Left lung (tissue), 10 donors: Measurements from ENCODE around the gene MGMT. TPM values are rescaled to one million over a fixed set of nuclear protein-coding genes. Genes with fewer than 3 reads are reported as not detected.

Experiments used
- ATAC-seq: fragments of 200-7000 bp; cut with Tn5 transposase; one replicate; pipeline ENCODE4 v1.9.1; 2020; ENCODE audit warnings: moderate library complexity
- DNase-seq, 4 donors: peaks; one replicate each; pipeline ENCODE4 v3.0.0-alpha.2; 2013 to 2020
- H3K27ac ChIP-seq, 2 donors: fragments of 200-600 bp; sonication (generic) in 1 of 2; one replicate each; pipeline versions ENCODE4 v1.5.0 to v1.8.0; 2020 to 2021
- H3K27me3 ChIP-seq, 2 donors: fragments of 200-600 bp; sonication (generic) in 1 of 2; one replicate each; pipeline versions ENCODE4 v1.5.0 to v1.8.0; 2020 to 2021
- H3K36me3 ChIP-seq, 2 donors: fragments of 200-600 bp; sonication (generic) in 1 of 2; one replicate each; pipeline versions ENCODE4 v1.5.0 to v1.8.0; 2020 to 2021
- H3K4me1 ChIP-seq, 2 donors: fragments of 200-600 bp; one replicate each; pipeline ENCODE4 v1.8.0; 2021
- H3K4me3 ChIP-seq, 2 donors: fragments of 200-600 bp; sonication (generic) in 1 of 2; one replicate each; pipeline versions ENCODE4 v1.5.0 to v1.8.0; 2020 to 2021; ENCODE audit warnings: mild to moderate bottlenecking in 1 of 2
- H3K9me3 ChIP-seq, 2 donors: fragments of 200-600 bp; sonication (generic) in 1 of 2; one replicate each; pipeline versions ENCODE4 v1.5.0 to v1.8.0; 2020 to 2021
- intact Hi-C, 2 donors: fragments of 100-400 bp; cut with DNase I; formaldehyde crosslinking; loops; one replicate each; pipeline versions ENCODE4 v1.11.2 to v1.14.2; 2022
- polyA plus RNA-seq, 6 donors: library from polyadenylated mRNA; unstranded; fragments of 120-200 nt; gene quantifications; one replicate each; pipeline ENCODE4 v1.2.1, GENCODE V29; 2013; ENCODE audit not compliant: insufficient read length in 6 of 6
- total RNA-seq, 2 donors: library from RNA; stranded (reverse); fragmentation: NEBNext Ultra II Directional; extraction: Animal tissue kit (Norgen Biotek cat#: 25700); gene quantifications; one replicate each; pipeline ENCODE4 v1.2.1, GENCODE V29; 2021
- TF ChIP-seq, protein P1 (sequence below), 2 donors: fragments of 200-600 bp; sonication (generic) in 1 of 2; IDR thresholded peaks; one replicate each; pipeline versions ENCODE4 v1.5.0 to v1.8.0; 2021; ENCODE audit warnings: antibody characterized with exemption in 2 of 2
- donor health status: DM: no; HTN: yes; CAD: no.
- donor health status: DM: no; HTN: no; CAD: no.

MGMT gene
- total and polyA plus RNA-seq, 8 donors, result 13.1 to 25.5 (median 17.0) TPM

DNA sequence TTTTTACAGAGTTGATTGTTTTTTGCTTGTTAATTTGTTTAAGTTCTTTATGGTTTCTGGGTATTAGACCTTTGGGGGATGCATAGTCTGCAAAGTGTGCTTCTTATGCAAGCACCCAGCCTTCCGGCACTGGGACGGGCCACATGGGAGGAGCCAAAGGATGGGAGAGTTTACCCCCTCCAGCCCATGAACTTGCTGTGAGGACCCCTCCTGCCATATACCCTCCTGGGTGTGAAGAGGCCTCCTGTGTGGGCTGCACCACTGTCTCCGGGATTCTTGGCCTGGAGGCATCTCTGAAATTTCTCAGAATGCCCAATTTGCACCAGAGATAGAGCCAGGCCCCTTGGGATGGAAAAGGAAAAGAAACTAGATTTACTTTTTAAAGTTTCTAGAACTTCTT lies 150.7 kb downstream of the MGMT start:
- Histone ChIP-seq H3K36me3 (no peaks in the 10 kb centered on the region), H3K27me3 (no peaks in the 10 kb centered on the region), H3K9me3 (peaks cover 0 to 2% of the 10 kb centered on the region in 2 donors), H3K4me3 (no peak overlapping the region), H3K4me1 (no peaks in the 10 kb centered on the region), H3K27ac (no peak overlapping the region)
- ATAC-seq (no peak), DNase-seq (no peak)
- intact Hi-C loops, result no loop called here
- TF ChIP-seq, protein P1, sequence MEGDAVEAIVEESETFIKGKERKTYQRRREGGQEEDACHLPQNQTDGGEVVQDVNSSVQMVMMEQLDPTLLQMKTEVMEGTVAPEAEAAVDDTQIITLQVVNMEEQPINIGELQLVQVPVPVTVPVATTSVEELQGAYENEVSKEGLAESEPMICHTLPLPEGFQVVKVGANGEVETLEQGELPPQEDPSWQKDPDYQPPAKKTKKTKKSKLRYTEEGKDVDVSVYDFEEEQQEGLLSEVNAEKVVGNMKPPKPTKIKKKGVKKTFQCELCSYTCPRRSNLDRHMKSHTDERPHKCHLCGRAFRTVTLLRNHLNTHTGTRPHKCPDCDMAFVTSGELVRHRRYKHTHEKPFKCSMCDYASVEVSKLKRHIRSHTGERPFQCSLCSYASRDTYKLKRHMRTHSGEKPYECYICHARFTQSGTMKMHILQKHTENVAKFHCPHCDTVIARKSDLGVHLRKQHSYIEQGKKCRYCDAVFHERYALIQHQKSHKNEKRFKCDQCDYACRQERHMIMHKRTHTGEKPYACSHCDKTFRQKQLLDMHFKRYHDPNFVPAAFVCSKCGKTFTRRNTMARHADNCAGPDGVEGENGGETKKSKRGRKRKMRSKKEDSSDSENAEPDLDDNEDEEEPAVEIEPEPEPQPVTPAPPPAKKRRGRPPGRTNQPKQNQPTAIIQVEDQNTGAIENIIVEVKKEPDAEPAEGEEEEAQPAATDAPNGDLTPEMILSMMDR (IDR thresholded peaks at IDR 0.05), result no peak

GRCh38 chr10:129621062-129621461 lies 154.0 kb downstream of the MGMT start:
- Histone ChIP-seq H3K27me3 (no peaks in the 10 kb centered on the region), H3K4me3 (no peak overlapping the region), H3K36me3 (no peaks in the 10 kb centered on the region), H3K9me3 (peaks cover 0 to 2% of the 10 kb centered on the region in 2 donors), H3K4me1 (no peaks in the 10 kb centered on the region), H3K27ac (no peak overlapping the region)
- ATAC-seq, result no peak
- DNase-seq, result no peak
- intact Hi-C loops, result no loop called here
- TF ChIP-seq, protein P1 (IDR thresholded peaks at IDR 0.05), result no peak

DNA sequence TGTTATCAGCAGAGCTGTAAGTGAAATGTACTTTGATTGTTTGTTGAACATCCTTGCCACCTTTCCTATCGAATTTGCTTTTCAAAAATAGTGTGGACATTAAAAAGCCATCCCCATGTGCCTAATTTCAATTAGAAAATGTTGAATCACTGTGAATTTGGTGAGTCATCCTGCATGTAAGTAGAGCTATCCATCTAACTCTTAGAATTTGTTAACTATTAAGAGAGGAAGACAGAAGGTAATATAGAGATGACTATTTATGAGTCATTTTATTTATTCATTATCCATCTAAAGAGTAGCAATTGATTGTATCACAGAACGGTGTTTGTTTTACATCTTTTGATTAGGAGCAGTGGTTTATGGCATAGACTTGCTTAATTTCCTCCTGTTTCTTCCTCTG lies 154.7 kb downstream of the MGMT start:
- H3K4me3 ChIP-seq, result no peak overlapping the region
- intact Hi-C loops, result no loop called here
- no peaks in the 10 kb centered on the region for H3K27me3 ChIP-seq
- ATAC-seq, result no peak
- H3K27ac ChIP-seq, result no peak overlapping the region
- DNase-seq, result no peak
- H3K36me3 ChIP-seq, result no peaks in the 10 kb centered on the region
- TF ChIP-seq, protein P1 (IDR thresholded peaks at IDR 0.05), result no peak
- H3K4me1 ChIP-seq, result no peaks in the 10 kb centered on the region
- H3K9me3 ChIP-seq, result peaks cover 0 to 2% of the 10 kb centered on the region in 2 donors

DNA sequence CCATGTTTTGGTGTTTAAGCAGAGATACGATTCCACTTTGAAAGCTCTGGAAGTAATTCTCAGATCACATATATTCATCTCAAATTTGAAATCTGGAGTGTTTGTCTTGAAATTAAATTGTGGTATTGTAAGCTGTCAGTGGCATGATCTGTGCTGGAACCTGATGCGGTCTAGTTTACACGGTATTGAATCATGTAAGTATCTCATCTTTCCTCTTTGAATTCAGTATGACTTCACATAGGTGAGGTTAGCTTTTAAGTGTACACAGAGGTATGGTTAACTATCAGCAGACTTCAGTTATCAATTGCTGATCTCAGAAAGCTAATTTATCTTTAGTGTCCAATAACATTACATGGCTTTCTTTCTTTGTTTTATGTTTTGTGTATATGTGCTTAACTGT lies 155.2 kb downstream of the MGMT start:
- H3K27ac ChIP-seq, result no peak overlapping the region
- H3K9me3 ChIP-seq, result peaks cover 0 to 2% of the 10 kb centered on the region in 2 donors
- H3K27me3 ChIP-seq, result no peaks in the 10 kb centered on the region
- DNase-seq (no peak), ATAC-seq (no peak)
- intact Hi-C loops, result no loop called here
- H3K4me1 ChIP-seq, result no peaks in the 10 kb centered on the region
- TF ChIP-seq, protein P1 (IDR thresholded peaks at IDR 0.05), result no peak
- H3K36me3 ChIP-seq, result no peaks in the 10 kb centered on the region
- H3K4me3 ChIP-seq, result no peak overlapping the region

DNA sequence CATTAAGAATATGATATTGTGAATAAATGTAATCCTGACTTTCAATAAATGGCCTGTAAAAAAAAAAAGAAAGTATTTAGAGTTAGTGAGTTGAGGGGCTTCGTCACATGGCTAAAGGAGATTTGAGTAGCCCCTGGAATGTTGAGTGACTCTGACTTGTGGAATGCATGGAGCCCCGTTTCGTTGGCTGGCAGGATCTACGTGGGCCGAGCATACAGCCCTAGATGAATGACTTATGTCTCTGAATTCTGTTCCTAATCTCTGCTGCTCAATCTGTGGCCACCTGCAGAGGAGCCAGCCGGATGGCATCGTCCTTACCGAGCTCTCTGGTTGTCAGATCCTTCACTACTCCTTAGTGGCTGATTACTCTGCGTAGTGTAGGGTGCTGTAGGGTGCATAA lies 155.7 kb downstream of the MGMT start:
- Histone ChIP-seq H3K27ac (no peak overlapping the region), H3K4me3 (no peak overlapping the region), H3K9me3 (peaks cover 0 to 2% of the 10 kb centered on the region in 2 donors), H3K36me3 (no peaks in the 10 kb centered on the region), H3K4me1 (no peaks in the 10 kb centered on the region), H3K27me3 (no peaks in the 10 kb centered on the region)
- ATAC-seq (no peak), DNase-seq (no peak)
- intact Hi-C loops, result no loop called here
- TF ChIP-seq, protein P1 (IDR thresholded peaks at IDR 0.05), result no peak
